Psoas muscle (tissue), 8 donors: ENCODE measurements around the gene INPPL1. TPM values are rescaled to one million over a fixed set of nuclear protein-coding genes. Genes with fewer than 3 reads are reported as not detected.

ENCODE experiments used
- ATAC-seq, 4 donors: fragments of 200-7000 bp; cut with Tn5 transposase; one replicate each; pipeline ENCODE4 v1.9.1; 2020; ENCODE audit warnings: moderate library complexity in 3 of 4, mild to moderate bottlenecking in 2 of 4
- DNase-seq, 2 donors: peaks; one replicate each; pipeline ENCODE4 v3.0.0-alpha.2; 2020
- H3K27ac ChIP-seq: fragments of 200-600 bp; one replicate; pipeline ENCODE4 v1.8.0; 2022
- H3K27me3 ChIP-seq, 3 donors: fragments of 200-600 bp in 1 of 3; one replicate each; pipeline versions ENCODE4 v1.6.1 to v1.8.0; 2013 to 2022; ENCODE audit warnings: low read length in 2 of 3, mild to moderate bottlenecking in 2 of 3, moderate library complexity in 1 of 3; ENCODE audit not compliant: insufficient read depth in 3 of 3
- H3K36me3 ChIP-seq, 2 donors: fragments of 200-600 bp in 1 of 2; one replicate each; pipeline versions ENCODE4 v1.6.1 to v1.8.0; 2013 to 2022; ENCODE audit warnings: low read depth in 1 of 2, mild to moderate bottlenecking in 1 of 2, moderate library complexity in 1 of 2; ENCODE audit not compliant: insufficient read depth in 1 of 2
- H3K4me1 ChIP-seq: fragments of 200-600 bp; one replicate; pipeline ENCODE4 v1.8.0; 2022
- H3K4me3 ChIP-seq: fragments of 200-600 bp; one replicate; pipeline ENCODE4 v1.8.0; 2022; ENCODE audit warnings: mild to moderate bottlenecking
- H3K9me3 ChIP-seq: fragments of 200-600 bp; one replicate; pipeline ENCODE4 v1.8.0; 2022
- WGBS, 3 donors: extraction: QIAGEN DNeasy Blood & Tissue Kit; methylation state at CpG; one replicate each; pipeline versions ENCODE4 v1.1.6 to v1.1.7; 2013; 5-methylcytosine and 5-hydroxymethylcytosine counted together
- intact Hi-C, 2 donors: fragments of 100-400 bp; cut with DNase I; formaldehyde crosslinking; loops; one replicate each; pipeline versions ENCODE4 v1.11.0 to v1.14.2; 2022
- long read RNA-seq, 2 donors: library from polyadenylated mRNA; unstranded; transcript quantifications; one replicate each; pipeline ENCODE4 v2.0.0, GENCODE V29; 2021
- polyA plus RNA-seq, 3 donors: library from polyadenylated mRNA; stranded (reverse); fragments of 200-250 nt; gene quantifications; one replicate each; pipeline ENCODE4 v1.2.3, GENCODE V29; 2013
- total RNA-seq, 4 donors: library from RNA; stranded (reverse); fragmentation: NEBNext Ultra II Directional in 2 of 4; extraction: Animal tissue kit (Norgen Biotek cat#: 25700) in 2 of 4; gene quantifications; one replicate each; pipeline versions ENCODE4 v1.2.1 to v1.2.4, GENCODE V29; 2021 to 2023
- TF ChIP-seq, protein P1 (sequence below): fragments of 200-600 bp; IDR thresholded peaks from one replicate; pipeline ENCODE4 v1.8.0; 2022; ENCODE audit warnings: antibody characterized with exemption
- donor health status: healthy with polysubstance abuse.
- donor health status: DM: no; HTN: no; CAD: no; lungs with moderate emphysema.
- donor health status: Bipolar disorder and iron deficiency.
- donor health status: healthy.
- donor health status: DM: yes; HTN: yes; CAD: no.
- donor health status: DM: no; HTN: no; CAD: no.
- donor health status: DM: no; HTN: no; CAD: no.
- donor health status: DM: yes; HTN: yes; CAD: no.

Gene INPPL1, protein sequence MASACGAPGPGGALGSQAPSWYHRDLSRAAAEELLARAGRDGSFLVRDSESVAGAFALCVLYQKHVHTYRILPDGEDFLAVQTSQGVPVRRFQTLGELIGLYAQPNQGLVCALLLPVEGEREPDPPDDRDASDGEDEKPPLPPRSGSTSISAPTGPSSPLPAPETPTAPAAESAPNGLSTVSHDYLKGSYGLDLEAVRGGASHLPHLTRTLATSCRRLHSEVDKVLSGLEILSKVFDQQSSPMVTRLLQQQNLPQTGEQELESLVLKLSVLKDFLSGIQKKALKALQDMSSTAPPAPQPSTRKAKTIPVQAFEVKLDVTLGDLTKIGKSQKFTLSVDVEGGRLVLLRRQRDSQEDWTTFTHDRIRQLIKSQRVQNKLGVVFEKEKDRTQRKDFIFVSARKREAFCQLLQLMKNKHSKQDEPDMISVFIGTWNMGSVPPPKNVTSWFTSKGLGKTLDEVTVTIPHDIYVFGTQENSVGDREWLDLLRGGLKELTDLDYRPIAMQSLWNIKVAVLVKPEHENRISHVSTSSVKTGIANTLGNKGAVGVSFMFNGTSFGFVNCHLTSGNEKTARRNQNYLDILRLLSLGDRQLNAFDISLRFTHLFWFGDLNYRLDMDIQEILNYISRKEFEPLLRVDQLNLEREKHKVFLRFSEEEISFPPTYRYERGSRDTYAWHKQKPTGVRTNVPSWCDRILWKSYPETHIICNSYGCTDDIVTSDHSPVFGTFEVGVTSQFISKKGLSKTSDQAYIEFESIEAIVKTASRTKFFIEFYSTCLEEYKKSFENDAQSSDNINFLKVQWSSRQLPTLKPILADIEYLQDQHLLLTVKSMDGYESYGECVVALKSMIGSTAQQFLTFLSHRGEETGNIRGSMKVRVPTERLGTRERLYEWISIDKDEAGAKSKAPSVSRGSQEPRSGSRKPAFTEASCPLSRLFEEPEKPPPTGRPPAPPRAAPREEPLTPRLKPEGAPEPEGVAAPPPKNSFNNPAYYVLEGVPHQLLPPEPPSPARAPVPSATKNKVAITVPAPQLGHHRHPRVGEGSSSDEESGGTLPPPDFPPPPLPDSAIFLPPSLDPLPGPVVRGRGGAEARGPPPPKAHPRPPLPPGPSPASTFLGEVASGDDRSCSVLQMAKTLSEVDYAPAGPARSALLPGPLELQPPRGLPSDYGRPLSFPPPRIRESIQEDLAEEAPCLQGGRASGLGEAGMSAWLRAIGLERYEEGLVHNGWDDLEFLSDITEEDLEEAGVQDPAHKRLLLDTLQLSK
- total RNA-seq (100 to 1,000 TPM in 3 of 4 donors, 10 to 100 TPM in 1; 90.7 to 125 (median 121) TPM), polyA plus RNA-seq (10 to 100 TPM; 35.2 to 84.9 (median 60.1) TPM)
- long read RNA-seq, donor 1, partial matches to known transcripts = 39 of 50 reads
- long read RNA-seq, donor 1, other reads (novel, unspliced or antisense) = 11 of 50 reads
- long read RNA-seq, donor 2, full-length matches to known transcripts = 5 of 74 reads
- long read RNA-seq, donor 2, partial matches to known transcripts = 52 of 74 reads
- long read RNA-seq, donor 2, other reads (novel, unspliced or antisense) = 17 of 74 reads

- peaks cover 16% of the 10 kb centered on the region for H3K4me1 ChIP-seq
- 2 to 8% (median 3%) methylated on average over 37 to 81 of the region's 81 CpGs for WGBS, 3 donors
- ATAC-seq (peak in 3 of 4 donors; percentile 13 to 25 (median 20)), DNase-seq (peak; percentile 63 to 78)
- H3K9me3 ChIP-seq = no peaks in the 10 kb centered on the region
- TF ChIP-seq, protein P1, sequence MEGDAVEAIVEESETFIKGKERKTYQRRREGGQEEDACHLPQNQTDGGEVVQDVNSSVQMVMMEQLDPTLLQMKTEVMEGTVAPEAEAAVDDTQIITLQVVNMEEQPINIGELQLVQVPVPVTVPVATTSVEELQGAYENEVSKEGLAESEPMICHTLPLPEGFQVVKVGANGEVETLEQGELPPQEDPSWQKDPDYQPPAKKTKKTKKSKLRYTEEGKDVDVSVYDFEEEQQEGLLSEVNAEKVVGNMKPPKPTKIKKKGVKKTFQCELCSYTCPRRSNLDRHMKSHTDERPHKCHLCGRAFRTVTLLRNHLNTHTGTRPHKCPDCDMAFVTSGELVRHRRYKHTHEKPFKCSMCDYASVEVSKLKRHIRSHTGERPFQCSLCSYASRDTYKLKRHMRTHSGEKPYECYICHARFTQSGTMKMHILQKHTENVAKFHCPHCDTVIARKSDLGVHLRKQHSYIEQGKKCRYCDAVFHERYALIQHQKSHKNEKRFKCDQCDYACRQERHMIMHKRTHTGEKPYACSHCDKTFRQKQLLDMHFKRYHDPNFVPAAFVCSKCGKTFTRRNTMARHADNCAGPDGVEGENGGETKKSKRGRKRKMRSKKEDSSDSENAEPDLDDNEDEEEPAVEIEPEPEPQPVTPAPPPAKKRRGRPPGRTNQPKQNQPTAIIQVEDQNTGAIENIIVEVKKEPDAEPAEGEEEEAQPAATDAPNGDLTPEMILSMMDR = no peak
- intact Hi-C loops = loop anchor here in 1 of 2 donors (1.0 to 5.0 kb wide), 3 partner anchors 15 to 208 kb away; partner anchors contain the start of genes ANAPC15 and CLPB
- H3K27ac ChIP-seq = peak within 1 kb of the TSS; percentile 94
- H3K27me3 ChIP-seq = no peaks in the 10 kb centered on the region
- peak within 1 kb of the TSS; percentile 72 for H3K4me3 ChIP-seq
- peaks cover 0 to 28% of the 10 kb centered on the region in 2 donors for H3K36me3 ChIP-seq
Observed at GRCh38 chr11:72224564-72225410, at the start of gene INPPL1. INPPL1 (plus strand) TSS chr11:72224767; CDS start chr11:72224985, 218 bp downstream.

GRCh38 chr11:72177656-72178055, 46.9 kb upstream of the INPPL1 start:
- Histone ChIP-seq H3K4me1 (no peaks in the 10 kb centered on the region), H3K27me3 (no peaks in the 10 kb centered on the region), H3K4me3 (no peak overlapping the region), H3K36me3 (no peaks in the 10 kb centered on the region), H3K27ac (no peak overlapping the region), H3K9me3 (no peaks in the 10 kb centered on the region)
- 79 to 89% (median 81%) methylated on average over 6 of the region's 6 CpGs for WGBS, 3 donors
- intact Hi-C loops = no loop called here
- ATAC-seq = no peak
- no peak for DNase-seq
- TF ChIP-seq, protein P1 = no peak

GRCh38 chr11:72179049-72179803, 45.3 kb upstream of the INPPL1 start:
- no peak overlapping the region for H3K27ac ChIP-seq
- intact Hi-C loops = no loop called here
- TF ChIP-seq, protein P1 = no peak
- no peaks in the 10 kb centered on the region for H3K4me1 ChIP-seq
- ATAC-seq = no peak
- no peak for DNase-seq
- no peak overlapping the region for H3K4me3 ChIP-seq
- no peaks in the 10 kb centered on the region for H3K27me3 ChIP-seq
- no peaks in the 10 kb centered on the region for H3K36me3 ChIP-seq
- 86 to 89% (median 87%) methylated on average over 7 of the region's 7 CpGs for WGBS, 3 donors
- H3K9me3 ChIP-seq = no peaks in the 10 kb centered on the region
